Measurements from ENCODE around the gene SH3PXD2A. TPM values are rescaled to one million over a fixed set of nuclear protein-coding genes. Genes with fewer than 3 reads are reported as not detected.

Gene SH3PXD2A
- total and polyA plus RNA-seq, 4 donors: 23.1 to 41.2 (median 32.7) TPM

DNA sequence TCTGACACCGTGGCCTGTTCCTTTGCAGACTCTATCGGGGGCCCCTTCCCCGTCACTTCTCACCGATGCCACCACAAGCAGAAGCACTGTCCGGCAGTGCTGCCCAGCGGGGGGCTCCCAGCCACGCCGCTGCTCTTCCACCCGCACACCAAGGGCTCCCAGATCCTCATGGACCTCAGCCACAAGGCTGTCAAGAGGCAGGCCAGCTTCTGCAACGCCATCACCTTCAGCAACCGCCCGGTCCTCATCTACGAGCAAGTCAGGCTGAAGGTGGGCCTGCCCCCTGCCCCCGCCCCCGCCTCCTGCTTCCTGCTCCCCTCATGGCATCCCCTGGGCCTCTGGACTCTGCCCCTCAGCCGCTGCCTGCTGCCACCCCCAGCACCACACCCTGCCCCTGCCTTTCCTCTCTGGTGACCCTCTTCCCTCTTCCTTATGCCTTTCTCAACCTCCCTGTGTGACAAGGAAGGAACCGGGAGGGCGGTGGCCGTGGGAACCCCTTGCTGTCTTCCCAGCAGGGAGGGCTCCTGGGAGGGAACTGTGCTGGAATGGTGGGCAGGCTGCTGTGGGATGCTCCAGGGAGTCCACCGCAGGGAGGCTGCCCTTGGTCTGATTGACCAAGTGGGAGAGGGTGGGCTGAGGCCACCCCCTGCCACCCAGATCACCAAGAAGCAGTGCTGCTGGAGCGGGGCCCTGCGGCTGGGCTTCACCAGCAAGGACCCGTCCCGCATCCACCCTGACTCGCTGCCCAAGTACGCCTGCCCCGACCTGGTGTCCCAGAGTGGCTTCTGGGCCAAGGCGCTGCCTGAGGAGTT lies 284.3 kb downstream of the SH3PXD2A start:
- WGBS (ENCODE audit: insufficient coverage): 89% methylated on average over 25 of the region's 28 CpGs
- H3K4me3 ChIP-seq (ENCODE audit: low read depth, low read length): no peak overlapping the region
- peaks cover 20% of the 10 kb centered on the region for H3K36me3 ChIP-seq (ENCODE audit: control insufficient read depth, insufficient read depth, low read length)
- H3K4me1 ChIP-seq (ENCODE audit: control insufficient read depth, insufficient read depth, low read length): no peaks in the 10 kb centered on the region
- H3K27ac ChIP-seq (ENCODE audit: low read depth, low read length): no peak overlapping the region
- H3K9me3 ChIP-seq (ENCODE audit: control insufficient read depth, insufficient read depth, low read length): no peaks in the 10 kb centered on the region
- no peak for DNase-seq (ENCODE audit: low read depth in 4 of 6, low spot score in 6 of 6)
- no peaks in the 10 kb centered on the region for H3K27me3 ChIP-seq (ENCODE audit: control insufficient read depth, insufficient read depth, low read length)

DNA sequence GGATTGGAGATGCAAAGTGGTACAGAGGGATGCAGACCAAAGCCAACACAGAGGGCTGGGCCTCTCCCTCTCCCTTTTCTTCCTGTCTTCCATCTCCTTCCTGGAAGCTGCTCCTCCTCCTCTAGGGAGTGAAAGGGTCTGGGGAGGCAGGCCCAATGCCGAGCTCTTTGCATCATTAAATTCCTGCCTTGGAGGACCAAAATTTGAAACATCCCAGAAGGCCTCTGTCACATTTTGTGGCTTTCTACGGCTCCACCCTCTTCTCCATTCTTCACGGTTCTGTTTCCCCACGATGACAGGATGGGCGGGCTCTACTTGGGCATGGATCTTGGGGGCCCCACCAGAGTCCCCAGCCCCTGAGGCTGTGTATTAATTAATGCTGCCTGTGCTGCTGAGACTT lies 285.5 kb downstream of the SH3PXD2A start:
- 55% methylated on average over 5 of the region's 5 CpGs for WGBS (ENCODE audit: insufficient coverage)
- no peak for DNase-seq (ENCODE audit: low read depth in 4 of 6, low spot score in 6 of 6)
- Histone ChIP-seq H3K4me3 (ENCODE audit: low read depth, low read length) (no peak overlapping the region), H3K4me1 (ENCODE audit: control insufficient read depth, insufficient read depth, low read length) (no peaks in the 10 kb centered on the region), H3K36me3 (ENCODE audit: control insufficient read depth, insufficient read depth, low read length) (peaks cover 20% of the 10 kb centered on the region), H3K9me3 (ENCODE audit: control insufficient read depth, insufficient read depth, low read length) (no peaks in the 10 kb centered on the region), H3K27ac (ENCODE audit: low read depth, low read length) (no peak overlapping the region), H3K27me3 (ENCODE audit: control insufficient read depth, insufficient read depth, low read length) (no peaks in the 10 kb centered on the region)

DNA sequence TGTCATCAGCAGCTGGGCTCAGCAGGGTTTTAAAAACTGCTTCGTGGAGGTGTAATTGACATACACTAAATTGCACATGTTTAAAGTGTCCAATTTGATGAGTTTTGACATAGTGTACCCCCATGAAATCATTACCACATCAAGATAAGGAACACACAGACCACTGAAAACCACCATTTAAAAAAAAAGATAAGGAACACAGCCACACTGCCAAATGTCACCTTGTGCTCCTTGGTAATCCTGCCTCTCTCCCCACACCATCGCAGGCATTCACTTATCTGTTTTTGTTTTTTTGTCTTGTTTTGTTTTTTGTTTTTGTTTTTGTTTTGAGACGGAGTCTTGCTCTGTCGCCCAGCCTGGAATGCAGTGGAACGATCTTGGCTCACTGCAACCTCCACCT lies 286.9 kb downstream of the SH3PXD2A start:
- H3K9me3 ChIP-seq (ENCODE audit: control insufficient read depth, insufficient read depth, low read length): no peaks in the 10 kb centered on the region
- H3K36me3 ChIP-seq (ENCODE audit: control insufficient read depth, insufficient read depth, low read length): peaks cover 17% of the 10 kb centered on the region
- no peak overlapping the region for H3K27ac ChIP-seq (ENCODE audit: low read depth, low read length)
- no peak overlapping the region for H3K4me3 ChIP-seq (ENCODE audit: low read depth, low read length)
- no peaks in the 10 kb centered on the region for H3K27me3 ChIP-seq (ENCODE audit: control insufficient read depth, insufficient read depth, low read length)
- DNase-seq (ENCODE audit: low read depth in 4 of 6, low spot score in 6 of 6): no peak
- 94% methylated on average over 3 of the region's 5 CpGs for WGBS (ENCODE audit: insufficient coverage)
- H3K4me1 ChIP-seq (ENCODE audit: control insufficient read depth, insufficient read depth, low read length): peaks cover 11% of the 10 kb centered on the region

DNA sequence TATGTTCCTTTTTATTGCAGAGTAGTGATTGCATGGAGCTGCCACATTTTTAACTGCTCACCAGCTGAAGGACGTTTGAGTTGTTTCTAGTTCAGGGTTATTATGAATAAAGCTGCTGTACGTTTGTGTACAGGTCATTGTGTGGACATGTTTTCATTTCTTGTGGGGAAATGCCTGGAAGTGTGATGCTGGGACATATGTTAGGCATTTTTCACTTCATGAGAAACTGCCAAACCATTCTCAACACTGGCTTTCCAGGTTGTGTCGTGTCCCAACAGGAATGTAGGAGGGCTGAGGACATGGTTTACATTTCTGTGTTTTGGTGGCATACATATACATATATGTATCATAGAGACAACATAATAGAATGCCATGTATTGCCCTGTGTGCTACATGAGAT lies 288.8 kb downstream of the SH3PXD2A start:
- Histone ChIP-seq H3K9me3 (ENCODE audit: control insufficient read depth, insufficient read depth, low read length) (no peaks in the 10 kb centered on the region), H3K36me3 (ENCODE audit: control insufficient read depth, insufficient read depth, low read length) (peaks cover 10% of the 10 kb centered on the region), H3K27me3 (ENCODE audit: control insufficient read depth, insufficient read depth, low read length) (no peaks in the 10 kb centered on the region), H3K27ac (ENCODE audit: low read depth, low read length) (no peak overlapping the region), H3K4me1 (ENCODE audit: control insufficient read depth, insufficient read depth, low read length) (peaks cover 11% of the 10 kb centered on the region), H3K4me3 (ENCODE audit: low read depth, low read length) (no peak overlapping the region)
- WGBS (ENCODE audit: insufficient coverage): 33% methylated on average over 1 of the region's 3 CpGs
- DNase-seq (ENCODE audit: low read depth in 4 of 6, low spot score in 6 of 6): peak in 1 of 6 donors; percentile 38

DNA sequence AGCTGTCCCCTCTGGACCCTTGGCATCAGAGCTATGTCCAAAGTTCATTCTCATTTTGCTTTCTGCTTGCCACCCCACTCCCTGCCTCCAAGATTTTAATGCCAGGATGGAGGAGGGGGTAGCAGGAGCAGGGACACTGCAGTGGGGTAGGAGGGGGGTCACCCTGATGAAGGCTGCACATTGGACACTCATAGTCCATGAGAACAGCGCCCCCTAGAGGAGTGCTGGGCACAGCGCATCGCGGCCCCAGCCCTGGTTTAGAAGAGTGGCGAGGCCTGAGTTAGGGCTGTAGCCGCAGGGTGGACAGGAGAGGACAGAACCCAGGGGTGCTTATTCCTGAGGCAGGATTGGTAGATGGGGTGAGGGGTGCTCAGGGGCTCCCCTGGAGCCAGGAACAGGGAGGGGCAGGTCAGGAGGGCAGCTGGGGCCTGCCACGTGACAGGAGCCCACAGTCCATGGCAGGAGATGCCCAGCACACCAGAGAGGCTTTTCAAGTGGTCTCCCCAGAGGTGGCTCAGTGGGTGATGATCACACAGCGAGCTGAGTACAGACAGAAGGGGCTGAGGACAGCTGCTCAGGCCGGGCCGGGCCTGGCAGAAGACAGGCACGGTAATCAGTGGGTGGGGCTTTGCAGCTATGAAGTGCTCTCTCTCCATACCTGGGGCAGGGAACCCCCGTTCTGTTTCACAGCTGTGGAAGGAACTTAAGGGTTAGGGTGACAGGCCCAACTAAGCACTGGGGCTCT lies 290.4 kb downstream of the SH3PXD2A start:
- H3K4me3 ChIP-seq (ENCODE audit: low read depth, low read length): no peak overlapping the region
- no peak for DNase-seq (ENCODE audit: low read depth in 4 of 6, low spot score in 6 of 6)
- 51% methylated on average over 12 of the region's 12 CpGs for WGBS (ENCODE audit: insufficient coverage)

DNA sequence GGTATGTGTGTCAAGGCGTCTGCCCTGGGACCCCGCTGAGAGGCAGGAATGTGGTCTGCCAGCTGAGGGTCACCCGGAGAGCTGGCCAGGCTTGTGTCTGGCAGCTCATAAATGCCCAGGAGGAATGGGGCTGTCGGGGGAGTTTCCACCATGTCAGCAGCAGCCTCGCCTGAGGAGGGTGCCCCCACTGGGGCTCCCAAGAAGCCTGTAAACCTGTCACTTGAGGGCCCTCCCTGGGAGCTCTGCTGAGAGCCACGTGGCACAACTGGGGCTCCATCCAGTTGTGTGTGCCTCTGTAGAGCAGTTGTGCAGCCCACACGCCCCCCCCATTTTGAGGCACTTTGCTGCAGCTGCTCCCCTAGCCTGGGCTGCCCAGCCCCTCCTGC lies 291.3 kb downstream of the SH3PXD2A start:
- peak in 1 of 6 donors; percentile 49 for DNase-seq (ENCODE audit: low read depth in 4 of 6, low spot score in 6 of 6)
- H3K27me3 ChIP-seq (ENCODE audit: control insufficient read depth, insufficient read depth, low read length): no peaks in the 10 kb centered on the region
- no peak overlapping the region for H3K4me3 ChIP-seq (ENCODE audit: low read depth, low read length)
- 24% methylated on average over 7 of the region's 7 CpGs for WGBS (ENCODE audit: insufficient coverage)
- H3K36me3 ChIP-seq (ENCODE audit: control insufficient read depth, insufficient read depth, low read length): peaks cover 2% of the 10 kb centered on the region
- H3K27ac ChIP-seq (ENCODE audit: low read depth, low read length): no peak overlapping the region
- no peaks in the 10 kb centered on the region for H3K9me3 ChIP-seq (ENCODE audit: control insufficient read depth, insufficient read depth, low read length)
- H3K4me1 ChIP-seq (ENCODE audit: control insufficient read depth, insufficient read depth, low read length): peaks cover 11% of the 10 kb centered on the region

More for the DNA sequence above, 290.4 kb downstream of the SH3PXD2A start:
- Histone ChIP-seq H3K9me3 (ENCODE audit: control insufficient read depth, insufficient read depth, low read length) (no peaks in the 10 kb centered on the region), H3K4me1 (ENCODE audit: control insufficient read depth, insufficient read depth, low read length) (peaks cover 11% of the 10 kb centered on the region), H3K27me3 (ENCODE audit: control insufficient read depth, insufficient read depth, low read length) (no peaks in the 10 kb centered on the region), H3K36me3 (ENCODE audit: control insufficient read depth, insufficient read depth, low read length) (no peaks in the 10 kb centered on the region), H3K27ac (ENCODE audit: low read depth, low read length) (no peak overlapping the region)

DNA sequence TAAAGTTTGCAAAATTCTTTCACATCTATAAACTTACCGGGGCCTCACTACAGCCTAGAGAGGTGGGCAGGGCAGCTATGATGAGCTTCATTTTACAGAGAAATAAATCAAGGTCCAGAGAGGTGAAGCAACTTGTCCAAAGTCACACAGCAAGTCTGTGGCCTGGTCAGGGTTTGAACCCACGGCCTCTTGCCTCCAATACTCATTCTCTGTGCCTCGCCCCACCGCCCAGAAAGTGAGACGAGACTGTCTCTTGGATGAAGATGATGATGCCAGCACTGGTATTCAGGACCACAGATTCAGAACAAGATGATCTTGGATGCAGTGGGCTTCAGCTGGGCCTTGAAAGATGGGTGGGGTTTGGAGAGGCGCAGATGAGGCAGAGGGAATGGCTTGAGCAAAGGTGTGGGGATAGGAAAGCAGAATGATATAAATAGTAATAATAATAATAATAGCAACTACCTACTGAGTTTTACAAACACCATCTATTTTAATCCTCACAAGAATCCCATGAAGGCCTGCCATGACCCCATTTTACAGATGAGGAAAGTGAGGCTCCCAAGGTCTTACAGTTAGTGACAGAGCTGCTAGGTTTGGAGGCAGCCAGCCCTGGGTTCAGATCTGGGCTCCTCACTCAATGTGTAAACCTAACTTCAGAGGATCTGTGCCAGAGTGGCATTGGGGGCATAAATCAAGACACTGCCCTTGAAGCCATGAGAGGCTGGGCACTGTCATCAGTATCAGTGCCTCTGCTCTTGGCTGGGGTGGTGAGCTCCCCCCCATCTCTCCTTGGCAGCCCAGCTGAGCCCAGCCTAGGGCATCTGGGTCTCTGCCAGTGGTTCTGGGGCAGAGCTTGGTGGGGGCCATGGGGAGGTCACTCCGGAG lies 291.9 kb downstream of the SH3PXD2A start:
- H3K27me3 ChIP-seq (ENCODE audit: control insufficient read depth, insufficient read depth, low read length): no peaks in the 10 kb centered on the region
- WGBS (ENCODE audit: insufficient coverage): 76% methylated on average over 5 of the region's 7 CpGs

DNA sequence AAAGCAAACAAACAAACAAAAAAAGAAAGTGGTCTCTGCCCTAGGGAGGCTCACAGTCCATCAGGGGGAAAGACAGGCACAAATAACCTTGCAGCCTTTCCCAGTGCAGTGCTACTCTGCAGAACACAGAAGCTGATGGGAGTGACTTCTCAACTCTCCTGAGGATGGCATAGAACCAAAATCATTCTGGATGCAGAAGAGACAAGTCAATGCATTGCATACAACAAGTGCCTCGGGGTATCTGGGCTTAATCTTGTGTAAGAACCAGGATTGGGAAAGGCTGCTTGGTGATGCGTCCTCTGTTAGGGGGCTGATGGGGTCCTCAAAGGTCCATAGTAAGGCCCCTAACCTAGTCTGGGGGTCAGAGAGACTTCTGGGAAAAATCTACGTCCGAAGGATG lies 293.0 kb downstream of the SH3PXD2A start:
- Histone ChIP-seq H3K27me3 (ENCODE audit: control insufficient read depth, insufficient read depth, low read length) (no peaks in the 10 kb centered on the region), H3K9me3 (ENCODE audit: control insufficient read depth, insufficient read depth, low read length) (no peaks in the 10 kb centered on the region), H3K36me3 (ENCODE audit: control insufficient read depth, insufficient read depth, low read length) (peaks cover 2% of the 10 kb centered on the region), H3K27ac (ENCODE audit: low read depth, low read length) (no peak overlapping the region), H3K4me3 (ENCODE audit: low read depth, low read length) (no peak overlapping the region), H3K4me1 (ENCODE audit: control insufficient read depth, insufficient read depth, low read length) (peaks cover 11% of the 10 kb centered on the region)
- WGBS (ENCODE audit: insufficient coverage): 70% methylated on average over 4 of the region's 4 CpGs
- no peak for DNase-seq (ENCODE audit: low read depth in 4 of 6, low spot score in 6 of 6)

More for the DNA sequence above, 291.9 kb downstream of the SH3PXD2A start:
- H3K9me3 ChIP-seq (ENCODE audit: control insufficient read depth, insufficient read depth, low read length): no peaks in the 10 kb centered on the region
- H3K27ac ChIP-seq (ENCODE audit: low read depth, low read length): no peak overlapping the region
- H3K4me1 ChIP-seq (ENCODE audit: control insufficient read depth, insufficient read depth, low read length): peaks cover 11% of the 10 kb centered on the region
- DNase-seq (ENCODE audit: low read depth in 4 of 6, low spot score in 6 of 6): no peak
- H3K36me3 ChIP-seq (ENCODE audit: control insufficient read depth, insufficient read depth, low read length): peaks cover 2% of the 10 kb centered on the region
- H3K4me3 ChIP-seq (ENCODE audit: low read depth, low read length): no peak overlapping the region

DNA sequence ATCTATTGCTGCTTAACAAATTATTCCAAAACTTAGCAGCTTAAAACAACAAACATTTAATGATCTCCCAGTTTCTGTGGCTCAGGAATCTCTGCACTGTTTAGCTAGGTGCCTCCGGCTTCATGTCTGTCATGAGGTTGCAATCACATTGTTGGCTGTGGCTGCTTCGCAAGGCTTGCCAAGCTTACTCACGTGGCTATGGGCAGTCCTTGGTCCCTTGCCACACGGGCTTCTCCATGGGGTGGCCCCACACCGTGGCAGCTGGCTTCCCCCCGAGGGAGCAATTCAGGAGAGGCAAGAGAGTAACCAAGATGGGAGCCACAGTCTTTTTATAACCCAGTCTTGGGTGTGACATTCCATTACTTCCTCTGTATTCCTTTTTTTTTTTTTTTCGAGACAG lies 294.5 kb downstream of the SH3PXD2A start:
- DNase-seq (ENCODE audit: low read depth in 4 of 6, low spot score in 6 of 6): no peak
- peaks cover 22% of the 10 kb centered on the region for H3K4me1 ChIP-seq (ENCODE audit: control insufficient read depth, insufficient read depth, low read length)
- no peaks in the 10 kb centered on the region for H3K27me3 ChIP-seq (ENCODE audit: control insufficient read depth, insufficient read depth, low read length)
- H3K9me3 ChIP-seq (ENCODE audit: control insufficient read depth, insufficient read depth, low read length): no peaks in the 10 kb centered on the region
- no peak overlapping the region for H3K27ac ChIP-seq (ENCODE audit: low read depth, low read length)
- 72% methylated on average over 6 of the region's 7 CpGs for WGBS (ENCODE audit: insufficient coverage)
- peaks cover 2% of the 10 kb centered on the region for H3K36me3 ChIP-seq (ENCODE audit: control insufficient read depth, insufficient read depth, low read length)
- no peak overlapping the region for H3K4me3 ChIP-seq (ENCODE audit: low read depth, low read length)

All from spinal cord (tissue), 10 donors.